PC-3 (cell line): ENCODE data around the gene EFCAB6. TPM values are rescaled to one million over a fixed set of nuclear protein-coding genes. Genes with fewer than 3 reads are reported as not detected.

Experiments used
- ATAC-seq: fragments of 200-7000 bp; cut with Tn5 transposase; 2 replicates; pipeline ENCODE4 v1.9.1; 2020; ENCODE audit warnings: mild to moderate bottlenecking, moderate library complexity
- BruUV-seq: library from RNA; stranded (reverse); fragments of 400-500 nt; replicated peaks from 2 replicates; lab custom pipeline; 2021; lab: Mats Ljungman, UMichigan
- CTCF ChIA-PET: fragments of 300-600 bp; sonication (Branson Sonifier 250); formaldehyde crosslinking; loops from one replicate; lab custom pipeline; 2022; ENCODE audit warnings: antibody characterized with exemption; lab: Charles Lee
- POLR2A ChIA-PET: fragments of 300-600 bp; sonication (Branson Sonifier 250); formaldehyde crosslinking; loops from one replicate; lab custom pipeline; 2022; ENCODE audit warnings: antibody characterized with exemption; ENCODE audit not compliant: unreplicated experiment; lab: Charles Lee
- DNase-seq: peaks from one replicate; pipeline ENCODE4 v3.0.0-alpha.2; 2015
- H2AFZ ChIP-seq: fragments of 300-600 bp; sonication (generic); 2 replicates; pipeline ENCODE4 v1.6.0; 2016; ENCODE audit warnings: antibody characterized with exemption, low read length
- H3F3A ChIP-seq: fragments of 300-600 bp; sonication (generic); one replicate; pipeline ENCODE4 v1.6.0; 2017; ENCODE audit warnings: antibody characterized with exemption, low read length, control low read depth, mild to moderate bottlenecking; ENCODE audit not compliant: unreplicated experiment
- H3K27ac ChIP-seq: fragments of 300-600 bp; sonication (generic); 2 replicates; pipeline ENCODE4 v1.5.1; 2016; ENCODE audit warnings: mild to moderate bottlenecking, low read length
- H3K27me3 ChIP-seq: fragments of 300-600 bp; sonication (generic); 2 replicates; pipeline ENCODE4 v1.6.1; 2016; ENCODE audit warnings: low read length, mixed read lengths
- H3K36me3 ChIP-seq: fragments of 300-600 bp; sonication (generic); 2 replicates; pipeline ENCODE4 v1.6.1; 2016; ENCODE audit warnings: low read depth, mixed run types, low read length, mixed read lengths
- H3K4me1 ChIP-seq: fragments of 300-600 bp; sonication (generic); 2 replicates; pipeline ENCODE4 v1.5.1; 2016; ENCODE audit warnings: low read length; ENCODE audit not compliant: insufficient read depth
- H3K4me2 ChIP-seq: fragments of 300-600 bp; sonication (generic); 2 replicates; pipeline ENCODE4 v1.6.0; 2016; ENCODE audit warnings: low read length
- H3K4me3 ChIP-seq: fragments of 300-600 bp; sonication (generic); 2 replicates; pipeline ENCODE4 v1.5.1; 2016; ENCODE audit warnings: mild to moderate bottlenecking, low read length, mixed read lengths
- H3K79me2 ChIP-seq: fragments of 300-600 bp; sonication (generic); 2 replicates; pipeline ENCODE4 v1.6.1; 2017; ENCODE audit warnings: low read length, mixed read lengths
- H3K9ac ChIP-seq: fragments of 300-600 bp; sonication (generic); 2 replicates; pipeline ENCODE4 v1.6.0; 2016; ENCODE audit warnings: mild to moderate bottlenecking, low read length
- H3K9me2 ChIP-seq: fragments of 300-600 bp; sonication (generic); replicated peaks from 2 replicates; pipeline ENCODE4 v1.6.1; 2016; ENCODE audit warnings: mixed run types, low read length, mixed read lengths
- H3K9me3 ChIP-seq: fragments of 300-600 bp; sonication (generic); 2 replicates; pipeline ENCODE4 v1.6.1; 2016; ENCODE audit warnings: low read length, mixed read lengths
- H4K20me1 ChIP-seq: fragments of 300-600 bp; sonication (generic); 2 replicates; pipeline ENCODE4 v1.6.1; 2016; ENCODE audit warnings: low read length, mixed read lengths
- CTCF ChIP-seq: fragments of 300-600 bp; sonication (generic); conservative IDR thresholded peaks from 2 replicates; pipeline ENCODE4 v1.5.1; 2017; ENCODE audit warnings: antibody characterized with exemption, low read depth, mild to moderate bottlenecking, low read length
- EZH2 ChIP-seq: fragments of 300-600 bp; sonication (generic); IDR thresholded peaks from one replicate; pipeline ENCODE4 v1.6.1; 2017; ENCODE audit warnings: antibody characterized with exemption, mild to moderate bottlenecking, low read length; ENCODE audit not compliant: unreplicated experiment
- EZH2phosphoT487 ChIP-seq: fragments of 300-600 bp; sonication (generic); IDR thresholded peaks from 2 replicates; pipeline ENCODE4 v1.6.1; 2018; ENCODE audit warnings: mild to moderate bottlenecking, antibody characterized with exemption, low read length, borderline replicate concordance
- intact Hi-C: fragments of 100-400 bp; cut with micrococcal nuclease; formaldehyde crosslinking; loops from 2 replicates; pipeline ENCODE4 v1.9.0; 2023
- total RNA-seq: library from RNA; depleted of rRNA; stranded (reverse); fragments of >200 nt; gene quantifications from 2 replicates; pipeline ENCODE4 v1.2.3, GENCODE V29; 2014

Gene EFCAB6
- total RNA-seq, 1 experiment from 2014 or later, result 0.07 TPM

- H3K4me2 ChIP-seq, result no peak overlapping the region
- H4K20me1 ChIP-seq, result no peaks in the 10 kb centered on the region
- POLR2A ChIA-PET, result no interaction called here
- H3K4me1 ChIP-seq, result peaks cover 12% of the 10 kb centered on the region
- no peaks in the 10 kb centered on the region for H3K27me3 ChIP-seq
- DNase-seq (no peak), ATAC-seq (no peak)
- H3K9me2 ChIP-seq, result no peaks in the 10 kb centered on the region
- H3K9me3 ChIP-seq, result no peaks in the 10 kb centered on the region
- H3K36me3 ChIP-seq, result no peaks in the 10 kb centered on the region
- no peaks in the 10 kb centered on the region for H3K79me2 ChIP-seq
- H3K9ac ChIP-seq, result no peak overlapping the region
- H3K27ac ChIP-seq, result no peak overlapping the region
- no peak overlapping the region for H3K4me3 ChIP-seq
- TF ChIP-seq EZH2phosphoT487, result no peak
- TF ChIP-seq CTCF, result no peak
- no peak for TF ChIP-seq EZH2
- no peak overlapping the region for H2AFZ ChIP-seq
- no TSS peak for BruUV-seq
- intact Hi-C loops, result no loop called here
- no peaks in the 10 kb centered on the region for H3F3A ChIP-seq
- CTCF ChIA-PET, result no interaction called here
These were observed 9.7 kb upstream of the EFCAB6 start for GRCh38 chr22:43821606-43822425.

GRCh38 chr22:43820651-43821305, 8.7 kb upstream of the EFCAB6 start:
- no peaks in the 10 kb centered on the region for H3K9me3 ChIP-seq
- H3F3A ChIP-seq, result no peaks in the 10 kb centered on the region
- no peak overlapping the region for H3K4me3 ChIP-seq
- ATAC-seq (no peak), DNase-seq (no peak)
- no peaks in the 10 kb centered on the region for H4K20me1 ChIP-seq
- no peaks in the 10 kb centered on the region for H3K36me3 ChIP-seq
- no peak overlapping the region for H3K4me2 ChIP-seq
- no peak overlapping the region for H2AFZ ChIP-seq
- H3K9ac ChIP-seq, result no peak overlapping the region
- no peaks in the 10 kb centered on the region for H3K79me2 ChIP-seq
- peaks cover 4% of the 10 kb centered on the region; the same call in 1 of the 2 replicates for H3K4me1 ChIP-seq
- TF ChIP-seq CTCF (no peak), EZH2phosphoT487 (no peak), EZH2 (no peak)
- ChIA-PET POLR2A (no interaction called here), CTCF (no interaction called here)
- no TSS peak for BruUV-seq
- no peaks in the 10 kb centered on the region for H3K27me3 ChIP-seq
- no peak overlapping the region for H3K27ac ChIP-seq
- no peaks in the 10 kb centered on the region for H3K9me2 ChIP-seq
- intact Hi-C loops, result no loop called here
